ENCODE measurements around the gene MEF2C. TPM values are rescaled to one million over a fixed set of nuclear protein-coding genes. Genes with fewer than 3 reads are reported as not detected.

MEF2C gene
- total and polyA plus RNA-seq, 2 experiments from 2014 or later: 0.97 to 1.6 TPM

- ATAC-seq (no peak), DNase-seq (ENCODE audit: low spot score) (no peak)
- TF ChIP-seq ZNF462 (CRISPR knock-in tag; IDR thresholded peaks at IDR 0.05): no peak
- no peak for TF ChIP-seq EZH2 (IDR thresholded peaks at IDR 0.05; ENCODE audit: low read depth, unreplicated experiment)
- TF ChIP-seq EZH2phosphoT487 (IDR thresholded peaks at IDR 0.05; ENCODE audit: unreplicated experiment): no peak
- no peak for TF ChIP-seq ETS1 (IDR thresholded peaks at IDR 0.05)
- no peak for TF ChIP-seq STAT1 (IDR thresholded peaks at IDR 0.05; ENCODE audit: unreplicated experiment)
- TF ChIP-seq NANOG (IDR thresholded peaks at IDR 0.05; ENCODE audit: borderline replicate concordance): no peak
- no peak for TF ChIP-seq ZNF114 (CRISPR knock-in tag; IDR thresholded peaks at IDR 0.05)
- no peak for TF ChIP-seq POLR2AphosphoS5 (IDR thresholded peaks at IDR 0.05; ENCODE audit: low read depth)
- TF ChIP-seq ZNF331 (CRISPR knock-in tag; IDR thresholded peaks at IDR 0.05; ENCODE audit: low read depth): no peak
- TF ChIP-seq REST (IDR thresholded peaks at IDR 0.05; ENCODE audit: unreplicated experiment): no peak
- TF ChIP-seq JUNB (IDR thresholded peaks at IDR 0.05; ENCODE audit: unreplicated experiment): no peak
- TF ChIP-seq CREB1 (CRISPR knock-in tag; IDR thresholded peaks at IDR 0.05; ENCODE audit: low read depth): no peak
- no peak for TF ChIP-seq CTCF (conservative IDR thresholded peaks at IDR 0.05; ENCODE audit: low read depth in 2 of 2)
- no peaks in the 10 kb centered on the region for H3K9me2 ChIP-seq (ENCODE audit: insufficient read depth)
- no peak overlapping the region for H3K4me3 Mint-ChIP-seq
- no peaks in the 10 kb centered on the region for H3K79me2 ChIP-seq (replicated peaks; ENCODE audit: insufficient read depth)
- H3K27me3 ChIP-seq (ENCODE audit: insufficient read depth): peaks cover 26% of the 10 kb centered on the region
- H3F3A ChIP-seq (replicated peaks; ENCODE audit: low read depth): no peaks in the 10 kb centered on the region
- H2AFZ ChIP-seq: no peak overlapping the region
- H3K4me3 ChIP-seq: no peak overlapping the region
- peaks cover 2% of the 10 kb centered on the region; the same call in 2 of the 3 replicates for H3K9me3 Mint-ChIP-seq
- peaks cover 19% of the 10 kb centered on the region for H3K27me3 Mint-ChIP-seq (ENCODE audit: insufficient read depth, low read depth, poor library complexity)
- H3K36me3 ChIP-seq (ENCODE audit: insufficient read depth): no peaks in the 10 kb centered on the region
- H3K27ac Mint-ChIP-seq: no peak overlapping the region
- H3K4me1 ChIP-seq (ENCODE audit: insufficient read depth): peaks cover 35% of the 10 kb centered on the region
- no peak overlapping the region for H3K27ac ChIP-seq (ENCODE audit: low read depth)
- peaks cover 42% of the 10 kb centered on the region for H3K4me1 Mint-ChIP-seq
- no peak overlapping the region for H3K4me2 ChIP-seq
- H3K36me3 Mint-ChIP-seq (ENCODE audit: low read depth): no peaks in the 10 kb centered on the region
- H4K20me1 ChIP-seq (replicated peaks; ENCODE audit: insufficient read depth): no peaks in the 10 kb centered on the region
Observed at GRCh38 chr5:88700121-88700520, 182.9 kb downstream of the MEF2C start.
